ENCODE data around the gene PRICKLE1.

The PRICKLE1 gene

GRCh38 chr12:42589465-42590329, at the start of gene PRICKLE1:
Gene PRICKLE1 (minus strand): TSS chr12:42589746. CDS start chr12:42472516, 117,230 bp downstream.
- H3K36me3 ChIP-seq (replicated peaks): no peaks in the 10 kb centered on the region

GRCh38 chr12:42638697-42639096, 49.2 kb upstream of the PRICKLE1 start:
- H3K4me1 ChIP-seq: peaks cover 16% of the 10 kb centered on the region
- no peaks in the 10 kb centered on the region for H3K27me3 ChIP-seq (ENCODE audit: low read depth)
- H3K4me3 ChIP-seq: no peak overlapping the region
- no peak for DNase-seq (ENCODE audit: low spot score in 2 of 2)
- in situ Hi-C loops (cut with MboI; ENCODE audit: low sequenced_read_pairs): no loop called here
- no peaks in the 10 kb centered on the region for H3K36me3 ChIP-seq (replicated peaks)
- no peaks in the 10 kb centered on the region for H3K9me3 ChIP-seq

More at GRCh38 chr12:42589465-42590329, at the start of gene PRICKLE1:
- in situ Hi-C loops (cut with MboI; ENCODE audit: low sequenced_read_pairs): loop anchor here (25.0 kb wide), 1 partner anchor 698 kb away; no protein-coding TSS in a partner anchor
- Histone ChIP-seq H3K4me1 (peaks cover 41% of the 10 kb centered on the region), H3K27me3 (ENCODE audit: low read depth) (no peaks in the 10 kb centered on the region), H3K9me3 (no peaks in the 10 kb centered on the region), H3K4me3 (peak within 1 kb of the TSS; percentile 74)
- peak in 1 of 2 experiments; percentile 60 for DNase-seq (ENCODE audit: low spot score in 2 of 2)

- Histone ChIP-seq H3K27me3 (ENCODE audit: low read depth) (no peaks in the 10 kb centered on the region), H3K4me3 (no peak overlapping the region), H3K9me3 (no peaks in the 10 kb centered on the region), H3K4me1 (peaks cover 16% of the 10 kb centered on the region), H3K36me3 (replicated peaks) (no peaks in the 10 kb centered on the region)
- in situ Hi-C loops (cut with MboI; ENCODE audit: low sequenced_read_pairs): no loop called here
- no peak for DNase-seq (ENCODE audit: low spot score in 2 of 2)
Observed at GRCh38 chr12:42638011-42638410, 48.5 kb upstream of the PRICKLE1 start.

GRCh38 chr12:42636993-42637392, 47.4 kb upstream of the PRICKLE1 start:
- in situ Hi-C loops (cut with MboI; ENCODE audit: low sequenced_read_pairs): no loop called here
- H3K4me1 ChIP-seq: peaks cover 16% of the 10 kb centered on the region
- no peaks in the 10 kb centered on the region for H3K27me3 ChIP-seq (ENCODE audit: low read depth)
- H3K36me3 ChIP-seq (replicated peaks): no peaks in the 10 kb centered on the region
- no peak for DNase-seq (ENCODE audit: low spot score in 2 of 2)
- H3K4me3 ChIP-seq: no peak overlapping the region
- H3K9me3 ChIP-seq: no peaks in the 10 kb centered on the region

GRCh38 chr12:42633594-42633993, 44.0 kb upstream of the PRICKLE1 start:
- Histone ChIP-seq H3K4me1 (peaks cover 4% of the 10 kb centered on the region), H3K27me3 (ENCODE audit: low read depth) (no peaks in the 10 kb centered on the region), H3K4me3 (no peak overlapping the region), H3K9me3 (no peaks in the 10 kb centered on the region), H3K36me3 (replicated peaks) (no peaks in the 10 kb centered on the region)
- in situ Hi-C loops (cut with MboI; ENCODE audit: low sequenced_read_pairs): no loop called here
- DNase-seq (ENCODE audit: low spot score in 2 of 2): no peak

GRCh38 chr12:42631513-42631912, 42.0 kb upstream of the PRICKLE1 start:
- Histone ChIP-seq H3K4me1 (peaks cover 4% of the 10 kb centered on the region), H3K4me3 (no peak overlapping the region), H3K36me3 (replicated peaks) (no peaks in the 10 kb centered on the region), H3K27me3 (ENCODE audit: low read depth) (no peaks in the 10 kb centered on the region), H3K9me3 (no peaks in the 10 kb centered on the region; the same call in 1 of the 2 replicates)
- DNase-seq (ENCODE audit: low spot score in 2 of 2): no peak
- in situ Hi-C loops (cut with MboI; ENCODE audit: low sequenced_read_pairs): no loop called here

GRCh38 chr12:42630314-42630713, 40.8 kb upstream of the PRICKLE1 start:
- no peak for DNase-seq (ENCODE audit: low spot score in 2 of 2)
- Histone ChIP-seq H3K27me3 (ENCODE audit: low read depth) (no peaks in the 10 kb centered on the region), H3K4me3 (no peak overlapping the region), H3K4me1 (peaks cover 4% of the 10 kb centered on the region), H3K36me3 (replicated peaks) (no peaks in the 10 kb centered on the region), H3K9me3 (no peaks in the 10 kb centered on the region; the same call in 1 of the 2 replicates)
- in situ Hi-C loops (cut with MboI; ENCODE audit: low sequenced_read_pairs): no loop called here

- in situ Hi-C loops (cut with MboI; ENCODE audit: low sequenced_read_pairs): no loop called here
- no peaks in the 10 kb centered on the region; the same call in 1 of the 2 replicates for H3K9me3 ChIP-seq
- H3K27me3 ChIP-seq (ENCODE audit: low read depth): no peaks in the 10 kb centered on the region
- H3K4me3 ChIP-seq: no peak overlapping the region
- no peak for DNase-seq (ENCODE audit: low spot score in 2 of 2)
- H3K36me3 ChIP-seq (replicated peaks): no peaks in the 10 kb centered on the region
- H3K4me1 ChIP-seq: peaks cover 4% of the 10 kb centered on the region
Observed at GRCh38 chr12:42627151-42627550, 37.6 kb upstream of the PRICKLE1 start.

- Histone ChIP-seq H3K4me3 (no peak overlapping the region), H3K27me3 (ENCODE audit: low read depth) (no peaks in the 10 kb centered on the region), H3K36me3 (replicated peaks) (no peaks in the 10 kb centered on the region), H3K9me3 (no peaks in the 10 kb centered on the region; the same call in 1 of the 2 replicates), H3K4me1 (peaks cover 4% of the 10 kb centered on the region)
- no peak for DNase-seq (ENCODE audit: low spot score in 2 of 2)
- in situ Hi-C loops (cut with MboI; ENCODE audit: low sequenced_read_pairs): no loop called here
Observed at GRCh38 chr12:42625611-42626010, 36.1 kb upstream of the PRICKLE1 start.

GRCh38 chr12:42617622-42618021, 28.1 kb upstream of the PRICKLE1 start:
- in situ Hi-C loops (cut with MboI; ENCODE audit: low sequenced_read_pairs): no loop called here

GRCh38 chr12:42615006-42615405, 25.5 kb upstream of the PRICKLE1 start:
- Histone ChIP-seq H3K4me1 (no peaks in the 10 kb centered on the region), H3K36me3 (replicated peaks) (no peaks in the 10 kb centered on the region), H3K9me3 (peaks cover 4% of the 10 kb centered on the region; the same call in 1 of the 2 replicates), H3K4me3 (no peak overlapping the region), H3K27me3 (ENCODE audit: low read depth) (no peaks in the 10 kb centered on the region)
- in situ Hi-C loops (cut with MboI; ENCODE audit: low sequenced_read_pairs): no loop called here
- no peak for DNase-seq (ENCODE audit: low spot score in 2 of 2)

More at GRCh38 chr12:42617622-42618021, 28.1 kb upstream of the PRICKLE1 start:
- DNase-seq (ENCODE audit: low spot score in 2 of 2): no peak
- H3K4me1 ChIP-seq: no peaks in the 10 kb centered on the region
- H3K36me3 ChIP-seq (replicated peaks): no peaks in the 10 kb centered on the region
- no peaks in the 10 kb centered on the region for H3K27me3 ChIP-seq (ENCODE audit: low read depth)
- H3K4me3 ChIP-seq: no peak overlapping the region
- peaks cover 4% of the 10 kb centered on the region; the same call in 1 of the 2 replicates for H3K9me3 ChIP-seq

GRCh38 chr12:42612231-42612613, 22.7 kb upstream of the PRICKLE1 start:
- Histone ChIP-seq H3K27me3 (ENCODE audit: low read depth) (no peaks in the 10 kb centered on the region), H3K9me3 (0 out of 2 replicates have a peak, but pooled peaks cover under 1% of the 10 kb centered on the region), H3K4me3 (no peak overlapping the region), H3K4me1 (no peaks in the 10 kb centered on the region), H3K36me3 (replicated peaks) (no peaks in the 10 kb centered on the region)
- in situ Hi-C loops (cut with MboI; ENCODE audit: low sequenced_read_pairs): no loop called here
- DNase-seq (ENCODE audit: low spot score in 2 of 2): no peak

- Histone ChIP-seq H3K36me3 (replicated peaks) (no peaks in the 10 kb centered on the region), H3K4me3 (no peak overlapping the region), H3K4me1 (no peaks in the 10 kb centered on the region), H3K9me3 (no peaks in the 10 kb centered on the region), H3K27me3 (ENCODE audit: low read depth) (no peaks in the 10 kb centered on the region)
- DNase-seq (ENCODE audit: low spot score in 2 of 2): no peak
- in situ Hi-C loops (cut with MboI; ENCODE audit: low sequenced_read_pairs): no loop called here
Observed at GRCh38 chr12:42611571-42612230, 22.2 kb upstream of the PRICKLE1 start.

GRCh38 chr12:42609605-42610004, 20.1 kb upstream of the PRICKLE1 start:
- H3K4me3 ChIP-seq: no peak overlapping the region
- H3K4me1 ChIP-seq: no peaks in the 10 kb centered on the region
- no peaks in the 10 kb centered on the region for H3K27me3 ChIP-seq (ENCODE audit: low read depth)
- DNase-seq (ENCODE audit: low spot score in 2 of 2): no peak
- H3K36me3 ChIP-seq (replicated peaks): no peaks in the 10 kb centered on the region
- in situ Hi-C loops (cut with MboI; ENCODE audit: low sequenced_read_pairs): no loop called here
- H3K9me3 ChIP-seq: no peaks in the 10 kb centered on the region

Measured in HAP-1 (cell line).